Right renal pelvis (tissue), 4 donors: ENCODE results near the gene ENAM. TPM values are rescaled to one million over a fixed set of nuclear protein-coding genes. Genes with fewer than 3 reads are reported as not detected.
A peak's percentile ranks its signal among the peaks of the same experiment; 100 is the strongest.

Experiments used
- DNase-seq, 4 donors: peaks; one replicate each; pipeline ENCODE4 v3.0.0-alpha.2; 2013; ENCODE audit warnings: low read depth in 4 of 4, low spot score in 3 of 4, missing footprints in 1 of 4
- polyA plus RNA-seq, 4 donors: library from polyadenylated mRNA; unstranded; fragments of 120-200 nt; gene quantifications; one replicate each; pipeline ENCODE4 v1.2.1, GENCODE V29; 2013; ENCODE audit not compliant: insufficient read length in 4 of 4

Gene ENAM
- polyA plus RNA-seq: 1 to 10 TPM; 4.9 to 7.0 (median 5.7) TPM

GRCh38 chr4:70628444-70628843, at the start of gene ENAM:
Gene ENAM (plus strand): TSS chr4:70628744. CDS start chr4:70629501, 757 bp downstream.
- no peak for DNase-seq

GRCh38 chr4:70581980-70582379, 46.6 kb upstream of the ENAM start:
- no peak for DNase-seq

- no peak for DNase-seq
These were observed 44.4 kb upstream of the ENAM start for GRCh38 chr4:70583952-70584834.

- DNase-seq: no peak
These were observed 41.7 kb upstream of the ENAM start for GRCh38 chr4:70586841-70587240.

- DNase-seq: no peak
These were observed 38.8 kb upstream of the ENAM start for GRCh38 chr4:70589785-70590184.

GRCh38 chr4:70591955-70592582, 36.5 kb upstream of the ENAM start, which contains the start of gene AMBN:
Gene AMBN (plus strand): TSS chr4:70592256. CDS start chr4:70592359, 103 bp downstream.
- DNase-seq: no peak

- DNase-seq: no peak
These were observed 34.3 kb upstream of the ENAM start for GRCh38 chr4:70594196-70594595.

- no peak for DNase-seq
These were observed 28.2 kb upstream of the ENAM start for GRCh38 chr4:70600305-70600704.

- DNase-seq: no peak
These were observed 27.6 kb upstream of the ENAM start for GRCh38 chr4:70600977-70601376.

GRCh38 chr4:70601422-70602039, 27.0 kb upstream of the ENAM start:
- DNase-seq: peak in 1 of 4 donors; percentile 58

GRCh38 chr4:70603856-70604255, 24.7 kb upstream of the ENAM start:
- DNase-seq: no peak

- no peak for DNase-seq
These were observed 22.1 kb upstream of the ENAM start for GRCh38 chr4:70606459-70606858.

GRCh38 chr4:70607334-70607853, 21.1 kb upstream of the ENAM start:
- DNase-seq: no peak

GRCh38 chr4:70608324-70608723, 20.2 kb upstream of the ENAM start:
- DNase-seq: no peak

GRCh38 chr4:70613306-70614183, 15.0 kb upstream of the ENAM start:
- DNase-seq: no peak

GRCh38 chr4:70614184-70614555, 14.4 kb upstream of the ENAM start:
- DNase-seq: no peak

- no peak for DNase-seq
These were observed 9.3 kb upstream of the ENAM start for GRCh38 chr4:70619288-70619687.

GRCh38 chr4:70619778-70620177, 8.8 kb upstream of the ENAM start:
- DNase-seq: no peak

- DNase-seq: no peak
These were observed 5.2 kb upstream of the ENAM start for GRCh38 chr4:70623323-70623722.

- DNase-seq: no peak
These were observed 4.2 kb upstream of the ENAM start for GRCh38 chr4:70624226-70624793.
